Measurements from ENCODE around the gene MBNL2.

DNA sequence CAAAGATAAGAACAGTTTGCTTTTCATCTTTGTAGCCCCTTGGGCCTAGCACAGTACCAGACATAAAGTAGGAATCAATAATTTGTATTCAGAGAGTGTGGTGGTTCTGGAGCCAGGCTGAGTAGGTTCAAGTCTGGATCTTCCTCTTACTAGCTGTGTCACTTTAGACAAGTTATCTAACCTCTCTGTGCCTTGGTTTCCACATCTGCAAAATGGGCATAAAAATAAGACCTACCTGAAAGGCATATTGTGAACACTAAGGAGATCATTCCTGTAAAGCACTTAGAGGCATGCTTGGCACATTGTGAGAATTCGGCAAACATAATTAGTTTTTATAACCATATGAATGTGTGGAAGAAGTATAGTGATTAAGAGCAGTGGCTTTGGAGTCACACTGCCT, 95.8 kb downstream of the MBNL2 start:
- TF ChIP-seq CTCF (conservative IDR thresholded peaks at IDR 0.05; ENCODE audit: low read length) (no peak), EZH2phosphoT487 (IDR thresholded peaks at IDR 0.05; ENCODE audit: borderline replicate concordance, low read depth, low read length) (no peak)

Measured in OCI-LY7 (cell line).